IPS DF 6.9 (cell line): ENCODE results near the gene HCN2.
A peak's percentile ranks its signal among the peaks of the same experiment; 100 is the strongest.

ENCODE experiments used
- DNase-seq: peaks from one replicate; pipeline ENCODE4 v3.0.0-alpha.2; 2013; ENCODE audit warnings: low read depth, low spot score
- H3K27ac ChIP-seq: one replicate; pipeline ENCODE4 v1.5.1; 2013; ENCODE audit warnings: low read length, control low read depth
- H3K27me3 ChIP-seq: 2 replicates; pipeline ENCODE4 v1.6.1; 2013; ENCODE audit warnings: mild to moderate bottlenecking, low read length; ENCODE audit not compliant: control insufficient read depth, insufficient read depth
- H3K36me3 ChIP-seq: 2 replicates; pipeline ENCODE4 v1.6.1; 2013; ENCODE audit warnings: low read length; ENCODE audit not compliant: control insufficient read depth, insufficient read depth
- H3K4me1 ChIP-seq: 2 replicates; pipeline ENCODE4 v1.6.1; 2013; ENCODE audit warnings: low read length; ENCODE audit not compliant: control insufficient read depth, insufficient read depth
- H3K4me3 ChIP-seq: 2 replicates; pipeline ENCODE4 v1.5.1; 2013; ENCODE audit warnings: mild to moderate bottlenecking, low read length
- H3K9me3 ChIP-seq: 2 replicates; pipeline ENCODE4 v1.6.1; 2013; ENCODE audit warnings: low read length, inconsistent platforms; ENCODE audit not compliant: control insufficient read depth, insufficient read depth
- WGBS: extraction: QIAGEN DNeasy Blood & Tissue Kit; methylation state at CpG from one replicate; pipeline ENCODE4 v1.1.7; 2013; ENCODE audit warnings: mixed read lengths, missing lambda C conversion rate; ENCODE audit not compliant: insufficient read length, insufficient coverage; 5-methylcytosine and 5-hydroxymethylcytosine counted together

Gene HCN2

DNA sequence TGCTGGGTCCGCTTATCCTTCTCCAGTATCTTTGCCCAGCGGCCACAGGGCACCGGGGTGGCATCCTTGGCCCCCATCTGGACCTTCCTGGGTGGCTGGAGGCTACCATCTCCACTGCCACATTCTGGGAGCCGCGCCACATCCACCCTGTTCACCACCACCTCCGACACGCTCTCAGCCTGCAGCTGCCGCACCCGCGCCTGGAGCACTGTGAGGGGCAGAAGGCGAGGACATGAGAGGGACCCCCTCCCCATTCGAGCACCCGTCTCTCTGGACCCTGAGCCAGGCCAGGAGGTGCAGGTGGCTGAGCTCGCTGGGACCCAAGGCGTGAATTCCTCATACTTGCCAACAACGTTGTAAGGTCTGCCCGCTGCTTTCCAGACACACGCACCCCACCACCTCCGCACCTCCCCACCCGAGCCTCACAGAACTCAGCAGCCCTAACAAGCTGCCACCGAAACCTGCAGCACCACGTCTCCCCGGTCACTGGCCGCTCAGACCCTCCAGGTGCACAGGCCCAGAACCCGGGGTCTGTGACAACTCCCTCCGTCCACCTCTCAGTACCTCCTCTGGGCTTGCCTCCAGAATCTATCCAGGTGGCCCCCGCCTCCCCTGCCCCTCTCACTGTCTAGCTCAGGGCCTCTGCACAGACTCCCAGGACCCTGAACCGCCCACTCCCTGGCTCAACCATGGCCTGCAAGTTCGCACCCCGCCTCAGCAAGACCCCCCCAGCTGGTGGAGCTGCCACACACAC lies 40.5 kb downstream of the HCN2 start:
- Histone ChIP-seq H3K27me3 (no peaks in the 10 kb centered on the region), H3K4me1 (peaks cover 1% of the 10 kb centered on the region; the same call in 1 of the 2 replicates), H3K27ac (no peak overlapping the region), H3K9me3 (no peaks in the 10 kb centered on the region), H3K36me3 (peaks cover 6% of the 10 kb centered on the region; the same call in 1 of the 2 replicates), H3K4me3 (no peak overlapping the region)
- DNase-seq = no peak
- WGBS = no CpG with 5 or more reads among the region's 30 CpGs

DNA sequence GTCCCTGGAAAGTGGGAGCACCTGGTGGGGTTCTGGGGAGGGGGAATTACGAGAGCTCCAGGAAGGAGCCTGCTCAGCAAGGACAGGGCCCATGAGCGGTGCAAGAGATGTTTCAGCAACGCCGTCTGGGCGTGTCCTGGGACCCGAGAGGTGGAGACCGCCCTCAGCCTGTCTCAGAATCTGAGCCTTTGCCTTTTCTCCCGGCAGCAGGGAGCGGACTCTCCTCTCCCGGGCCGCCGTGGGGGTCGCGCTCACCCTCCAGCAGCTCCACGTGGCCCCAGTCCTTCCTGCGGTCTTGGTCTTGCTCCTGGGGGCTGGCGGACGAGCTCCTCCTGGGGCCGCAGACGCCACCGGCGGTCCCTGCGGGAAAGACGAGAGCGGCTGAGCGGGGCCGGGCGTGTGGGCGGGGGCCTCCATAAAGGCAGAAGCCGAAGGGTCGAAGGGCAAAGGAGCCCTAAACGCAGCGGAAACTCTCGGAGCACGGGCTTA lies 42.9 kb downstream of the HCN2 start:
- Histone ChIP-seq H3K36me3 (peaks cover 6% of the 10 kb centered on the region; the same call in 1 of the 2 replicates), H3K9me3 (no peaks in the 10 kb centered on the region), H3K27ac (no peak overlapping the region), H3K27me3 (no peaks in the 10 kb centered on the region), H3K4me1 (peaks cover 1% of the 10 kb centered on the region; the same call in 1 of the 2 replicates), H3K4me3 (peak overlapping the region; percentile 61; the same call in 1 of the 2 replicates)
- WGBS = no CpG with 5 or more reads among the region's 35 CpGs
- no peak for DNase-seq

DNA sequence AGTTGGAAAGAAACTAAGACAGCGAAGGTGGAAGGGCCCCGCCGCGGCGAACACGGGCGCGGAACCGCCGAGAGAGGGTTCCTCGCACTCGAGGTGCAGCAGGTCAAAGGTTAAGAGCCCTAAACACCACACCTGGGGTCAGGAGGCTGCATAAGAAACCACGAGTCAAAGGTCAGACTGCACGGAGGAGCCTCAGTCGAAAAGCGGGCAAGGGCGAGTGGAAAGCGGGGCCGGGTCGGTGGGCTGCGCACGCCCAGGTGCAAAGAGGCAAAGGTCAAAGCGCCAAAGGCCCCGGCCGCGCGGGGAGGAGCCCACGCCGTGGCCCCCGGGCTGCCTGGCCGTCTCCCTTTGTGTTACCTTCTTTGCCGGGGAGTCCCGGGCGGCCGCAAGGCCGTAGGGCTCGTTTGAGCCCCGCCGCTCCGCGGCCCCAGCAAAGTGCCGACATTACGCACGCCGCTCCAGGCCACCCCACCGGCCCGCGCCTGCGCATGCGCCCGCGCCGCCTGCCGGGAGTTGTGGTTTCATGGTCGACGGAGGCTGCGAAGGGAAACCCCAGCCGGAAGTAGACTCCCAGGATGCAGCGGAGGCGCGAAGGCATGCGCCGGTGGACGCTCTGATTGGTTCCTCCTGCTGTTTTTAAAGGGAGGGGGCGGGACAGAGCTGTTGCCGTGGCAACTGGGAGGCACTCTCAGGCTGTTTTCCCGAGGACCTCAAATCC lies 43.5 kb downstream of the HCN2 start, which contains the start of gene POLRMT:
TSS of gene POLRMT (minus strand) at position 470 of the 718 bp plus-strand sequence. CDS start at position 445, 25 bp downstream.
- peak; percentile 95 for DNase-seq
- no CpG with 5 or more reads among the region's 67 CpGs for WGBS

DNA sequence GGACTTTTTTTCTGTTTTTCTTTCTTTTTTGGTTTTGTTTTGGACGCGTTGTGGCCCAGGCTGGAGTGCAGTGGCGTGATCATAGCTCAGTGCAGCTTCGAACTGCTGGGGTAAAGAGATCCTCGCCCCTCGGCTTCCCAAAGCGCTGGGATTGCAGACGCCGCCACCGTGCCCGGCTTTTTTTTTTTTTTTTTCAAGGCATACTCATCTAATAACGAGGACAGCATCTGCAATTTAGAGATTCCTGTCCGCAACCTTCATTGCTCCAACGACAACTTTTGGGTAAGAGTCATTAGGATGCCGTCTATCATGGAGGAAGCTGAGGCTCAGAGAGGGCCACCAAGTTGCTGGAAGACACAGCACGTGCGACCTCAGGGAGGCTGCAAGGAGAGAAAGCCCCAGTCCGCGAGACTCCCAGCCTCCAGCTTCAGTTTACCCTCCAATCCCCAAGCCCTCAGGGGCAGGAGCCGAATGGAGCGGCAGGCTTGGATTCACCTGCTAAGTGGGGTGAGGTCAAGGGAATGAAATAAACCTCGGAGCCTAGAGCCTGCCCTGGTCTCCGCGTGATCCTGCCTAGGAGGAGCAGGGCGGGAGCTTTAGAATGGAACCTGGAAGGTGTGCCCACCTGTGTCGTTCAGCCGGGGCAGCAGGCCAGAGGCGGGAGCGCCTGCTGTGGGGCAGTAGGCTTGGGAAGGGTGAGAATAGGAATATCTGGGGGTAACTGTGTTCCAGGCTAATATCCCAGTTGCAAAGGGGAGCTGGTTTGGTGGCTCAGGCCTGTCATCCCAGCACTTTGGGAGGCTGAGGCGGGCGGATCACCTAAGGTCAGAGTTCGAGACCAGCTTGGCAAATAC lies 44.3 kb downstream of the HCN2 start:
- Histone ChIP-seq H3K4me3 (peak overlapping the region; percentile 69; the same call in 1 of the 2 replicates), H3K36me3 (peaks cover 5% of the 10 kb centered on the region; the same call in 1 of the 2 replicates), H3K9me3 (no peaks in the 10 kb centered on the region), H3K27me3 (no peaks in the 10 kb centered on the region), H3K27ac (no peak overlapping the region), H3K4me1 (peaks cover 1% of the 10 kb centered on the region; the same call in 1 of the 2 replicates)
- DNase-seq = no peak
- no CpG with 5 or more reads among the region's 32 CpGs for WGBS

More for the DNA sequence above, 43.5 kb downstream of the HCN2 start, which contains the start of gene POLRMT:
- peak within 1 kb of the TSS; percentile 69 for H3K4me3 ChIP-seq
- no peaks in the 10 kb centered on the region for H3K9me3 ChIP-seq
- H3K36me3 ChIP-seq = peaks cover 6% of the 10 kb centered on the region; the same call in 1 of the 2 replicates
- H3K4me1 ChIP-seq = peaks cover 1% of the 10 kb centered on the region; the same call in 1 of the 2 replicates
- no peak within 1 kb of the TSS for H3K27ac ChIP-seq
- H3K27me3 ChIP-seq = no peaks in the 10 kb centered on the region

DNA sequence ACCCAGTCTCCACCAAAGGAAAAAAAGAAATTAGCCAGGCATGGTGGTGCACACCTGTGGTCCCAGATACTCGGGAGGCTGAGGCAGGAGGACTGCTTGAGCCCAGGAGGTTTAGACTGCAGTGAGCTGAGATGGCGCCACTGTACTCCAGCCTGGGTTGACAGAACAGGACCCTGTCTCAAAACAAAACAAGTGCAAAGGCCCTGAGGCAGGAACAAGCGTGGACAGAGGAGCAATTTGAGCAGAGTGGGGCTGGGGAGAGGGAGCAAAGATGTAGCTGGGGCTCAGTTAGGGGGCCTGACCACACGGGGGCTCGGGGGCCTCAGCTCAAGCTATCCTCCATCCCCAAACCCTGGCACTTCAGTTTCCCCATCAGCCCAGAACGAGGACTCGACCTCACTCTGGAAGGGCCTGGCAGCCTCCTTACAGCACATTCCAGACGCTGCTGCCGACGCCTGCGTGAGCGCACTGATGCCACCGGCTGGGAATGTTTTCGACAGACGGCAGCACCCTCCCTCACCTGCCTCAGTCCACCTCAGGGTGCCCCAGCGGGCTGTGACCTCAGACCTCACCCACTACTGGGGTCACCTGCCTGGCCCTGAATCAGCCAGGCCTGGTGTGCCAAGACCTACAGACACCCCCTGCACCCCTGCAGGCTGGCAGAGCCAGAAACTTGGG lies 45.4 kb downstream of the HCN2 start:
- Histone ChIP-seq H3K4me3 (no peak overlapping the region), H3K4me1 (peaks cover 1% of the 10 kb centered on the region; the same call in 1 of the 2 replicates), H3K27ac (no peak overlapping the region), H3K9me3 (no peaks in the 10 kb centered on the region), H3K36me3 (peaks cover 4% of the 10 kb centered on the region; the same call in 1 of the 2 replicates), H3K27me3 (no peaks in the 10 kb centered on the region)
- no CpG with 5 or more reads among the region's 16 CpGs for WGBS
- DNase-seq = no peak

DNA sequence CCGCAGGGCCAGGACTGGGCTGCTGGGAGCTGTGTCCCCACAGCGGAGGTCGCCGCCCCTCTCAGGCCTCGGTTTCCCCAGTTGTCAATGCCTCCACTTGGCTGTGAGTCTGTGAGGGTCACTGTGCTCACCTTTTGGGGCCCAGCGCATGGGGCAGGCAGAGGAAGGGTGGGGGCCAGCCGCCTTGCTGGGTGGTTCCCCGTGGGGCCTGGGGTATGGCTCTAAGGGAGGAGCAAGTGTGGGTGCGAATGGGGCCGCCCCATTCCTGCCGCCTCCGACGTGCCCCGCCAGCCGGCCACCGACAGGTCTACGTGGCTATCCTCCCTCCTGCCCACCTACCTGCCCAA lies 49.2 kb downstream of the HCN2 start:
- no CpG with 5 or more reads among the region's 17 CpGs for WGBS
- no peak for DNase-seq
- Histone ChIP-seq H3K27me3 (no peaks in the 10 kb centered on the region), H3K4me1 (peaks cover 1% of the 10 kb centered on the region; the same call in 1 of the 2 replicates), H3K4me3 (no peak overlapping the region; the same call in 1 of the 2 replicates), H3K27ac (no peak overlapping the region), H3K36me3 (no peaks in the 10 kb centered on the region; the same call in 1 of the 2 replicates), H3K9me3 (no peaks in the 10 kb centered on the region)

DNA sequence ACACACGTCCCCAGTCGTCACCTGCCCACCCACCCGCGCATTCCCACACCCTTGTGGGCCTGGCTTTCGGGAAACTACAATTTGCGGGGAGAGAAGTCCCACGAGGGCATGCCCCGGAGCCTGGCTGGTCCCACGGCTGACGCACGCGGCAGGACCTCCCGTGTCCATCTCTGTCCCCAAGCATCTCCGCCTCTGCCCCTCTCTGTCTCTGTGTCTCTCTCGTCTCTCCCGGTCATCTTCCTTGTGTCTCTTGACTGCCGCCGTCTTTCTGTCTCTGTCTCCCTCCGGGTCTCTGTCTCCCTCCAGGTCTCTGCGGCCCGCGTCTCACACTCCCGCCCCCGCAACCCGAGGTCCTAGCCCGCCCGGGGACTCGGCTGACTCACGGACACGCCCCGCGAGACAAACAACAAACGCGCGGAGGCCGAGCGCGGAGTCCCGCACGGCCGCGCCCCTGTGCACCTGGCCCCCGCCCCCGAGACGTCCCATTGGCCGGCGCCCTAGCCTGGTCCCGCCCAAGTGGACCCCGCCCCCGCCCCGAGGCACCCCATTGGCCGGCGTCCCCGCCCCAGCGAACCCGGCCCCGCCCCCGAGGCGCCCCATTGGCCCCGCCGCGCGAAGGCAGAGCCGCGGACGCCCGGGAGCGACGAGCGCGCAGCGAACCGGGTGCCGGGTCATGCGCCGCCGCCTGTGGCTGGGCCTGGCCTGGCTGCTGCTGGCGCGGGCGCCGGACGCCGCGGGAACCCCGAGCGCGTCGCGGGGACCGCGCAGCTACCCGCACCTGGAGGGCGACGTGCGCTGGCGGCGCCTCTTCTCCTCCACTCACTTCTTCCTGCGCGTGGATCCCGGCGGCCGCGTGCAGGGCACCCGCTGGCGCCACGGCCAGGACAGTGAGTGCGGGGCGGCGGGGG lies 49.8 kb downstream of the HCN2 start, which contains the start of gene FGF22:
TSS of gene FGF22 (plus strand) at position 627 of the 908 bp plus-strand sequence. CDS start at position 674, 47 bp downstream.
- Histone ChIP-seq H3K4me3 (peak within 1 kb of the TSS; percentile 49; the same call in 1 of the 2 replicates), H3K36me3 (no peaks in the 10 kb centered on the region; the same call in 1 of the 2 replicates), H3K27me3 (no peaks in the 10 kb centered on the region), H3K4me1 (no peaks in the 10 kb centered on the region; the same call in 1 of the 2 replicates), H3K27ac (no peak within 1 kb of the TSS), H3K9me3 (no peaks in the 10 kb centered on the region)
- WGBS = no CpG with 5 or more reads among the region's 109 CpGs
- DNase-seq = no peak

DNA sequence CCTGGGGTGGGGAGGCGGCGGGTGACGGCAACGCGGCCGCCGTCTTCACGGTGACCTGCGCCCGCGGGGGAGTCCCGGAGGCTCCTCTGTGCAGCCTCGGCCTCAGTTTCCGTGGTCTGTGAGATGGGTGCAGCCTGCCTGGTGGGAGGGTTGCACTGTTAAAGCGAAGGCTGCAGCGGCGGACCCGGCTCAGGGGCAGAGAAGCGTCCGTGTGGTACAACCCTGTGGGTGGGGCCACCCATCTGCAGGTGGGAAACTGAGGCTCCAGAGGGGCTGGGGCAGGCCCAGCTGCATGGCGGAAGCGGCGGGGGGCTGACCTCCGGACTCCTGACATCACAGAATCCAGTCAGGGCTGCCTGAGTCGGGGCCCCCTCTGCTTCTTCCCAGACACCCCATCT lies 50.5 kb downstream of the HCN2 start:
- peak overlapping the region; percentile 47; the same call in 1 of the 2 replicates for H3K4me3 ChIP-seq
- no peaks in the 10 kb centered on the region; the same call in 1 of the 2 replicates for H3K4me1 ChIP-seq
- no peaks in the 10 kb centered on the region for H3K9me3 ChIP-seq
- no peaks in the 10 kb centered on the region; the same call in none of the 2 replicates for H3K36me3 ChIP-seq
- H3K27me3 ChIP-seq = no peaks in the 10 kb centered on the region
- H3K27ac ChIP-seq = no peak overlapping the region
- WGBS = no CpG with 5 or more reads among the region's 25 CpGs
- DNase-seq = no peak
